BLaER1 treated with 17β-estradiol and CSF1 and Interleukin-3, amounts not matched to agents 10 nM and 100 nM (cell line): ENCODE data around the gene AFF3.
"Not testable (repeated sequence)": the region's sequence is repeated elsewhere in the genome, so short reads cannot be mapped to it uniquely, and the experiment has no call there.

ENCODE experiments used
- H3K27ac ChIP-seq, 11 experiments: shearing (Covaris generic); formaldehyde crosslinking; 2 replicates each; pipeline ENCODE4 v1.8.1; 2022
- H3K27me3 ChIP-seq, 11 experiments: shearing (Covaris generic); formaldehyde crosslinking; 2 replicates each; pipeline ENCODE4 v1.8.1; 2022
- H3K36me3 ChIP-seq, 11 experiments: shearing (Covaris generic); formaldehyde crosslinking; 2 replicates each; pipeline ENCODE4 v1.8.1; 2022
- H3K4me1 ChIP-seq, 10 experiments: shearing (Covaris generic); formaldehyde crosslinking; 2 replicates each; pipeline ENCODE4 v1.8.1; 2022
- H3K4me2 ChIP-seq, 11 experiments: shearing (Covaris generic); formaldehyde crosslinking; 2 replicates each; pipeline ENCODE4 v1.8.1; 2022
- H3K4me3 ChIP-seq, 10 experiments: shearing (Covaris generic); formaldehyde crosslinking; 2 replicates each; pipeline ENCODE4 v1.8.1; 2022
- H3K9ac ChIP-seq, 11 experiments: shearing (Covaris generic); formaldehyde crosslinking; 2 replicates each; pipeline ENCODE4 v1.8.1; 2022
- H3K9me3 ChIP-seq, 11 experiments: shearing (Covaris generic); formaldehyde crosslinking; replicated peaks in 1 of 11; 2 replicates each; pipeline ENCODE4 v1.8.1; 2022
- H4K20me1 ChIP-seq, 11 experiments: shearing (Covaris generic); formaldehyde crosslinking; 2 replicates each; pipeline ENCODE4 v1.8.1; 2022
- Cebpa-rat ChIP-seq, 11 experiments: shearing (Covaris generic); IDR thresholded peaks; 2 replicates each; pipeline ENCODE4 v1.8.1; 2022

The AFF3 gene

GRCh38 chr2:99663641-99664040, 478.7 kb downstream of the AFF3 start:
- Histone ChIP-seq H3K4me1 (peaks cover 0 to 10% (median 3%) of the 10 kb centered on the region in 10 experiments; a peak in 4 of 20 replicates), H3K4me2 (no peak overlapping the region), H3K9me3 (peaks cover 5 to 33% (median 26%) of the 10 kb centered on the region in 11 experiments; a peak in 20 of 22 replicates), H3K4me3 (no peak overlapping the region), H3K36me3 (peaks cover 0 to 35% (median 16%) of the 10 kb centered on the region in 11 experiments; a peak in 13 of 22 replicates), H3K27me3 (no peaks in the 10 kb centered on the region), H3K27ac (no peak overlapping the region), H3K9ac (no peak overlapping the region), H4K20me1 (no peaks in the 10 kb centered on the region)
- TF ChIP-seq Cebpa-rat (IDR thresholded peaks at IDR 0.05), result no peak

- peak overlapping the region in 1 of 11 experiments; percentile 7; a peak in 2 of 22 replicates for H3K4me2 ChIP-seq
- H3K4me3 ChIP-seq, result no peak overlapping the region
- no peaks in the 10 kb centered on the region for H4K20me1 ChIP-seq
- peaks cover 0 to 37% (median 16%) of the 10 kb centered on the region in 11 experiments; a peak in 13 of 22 replicates for H3K36me3 ChIP-seq
- no peak overlapping the region for H3K27ac ChIP-seq
- peaks cover 0 to 30% (median 22%) of the 10 kb centered on the region in 11 experiments; a peak in 16 of 22 replicates for H3K9me3 ChIP-seq
- H3K9ac ChIP-seq, result no peak overlapping the region
- H3K4me1 ChIP-seq, result peaks cover 0 to 10% (median 3%) of the 10 kb centered on the region in 10 experiments; a peak in 4 of 20 replicates
- no peak for TF ChIP-seq Cebpa-rat (IDR thresholded peaks at IDR 0.05)
- H3K27me3 ChIP-seq, result no peaks in the 10 kb centered on the region
Observed at GRCh38 chr2:99662761-99663341, 479.5 kb downstream of the AFF3 start.

GRCh38 chr2:99661761-99662160, 480.6 kb downstream of the AFF3 start:
- not testable (repeated sequence) for H3K27me3 ChIP-seq, H4K20me1 ChIP-seq, H3K4me3 ChIP-seq, H3K27ac ChIP-seq, H3K9ac ChIP-seq, H3K4me2 ChIP-seq
- Histone ChIP-seq H3K4me1 (peaks cover 0 to 14% (median 3%) of the 10 kb centered on the region in 10 experiments; a peak in 4 of 20 replicates), H3K36me3 (peaks cover 0 to 36% (median 14%) of the 10 kb centered on the region in 11 experiments; a peak in 12 of 22 replicates), H3K9me3 (peaks cover 0 to 22% (median 13%) of the 10 kb centered on the region in 11 experiments; a peak in 15 of 22 replicates)

- no peak for TF ChIP-seq Cebpa-rat (IDR thresholded peaks at IDR 0.05)
- Histone ChIP-seq H3K36me3 (peaks cover 0 to 28% (median 12%) of the 10 kb centered on the region in 11 experiments; a peak in 12 of 22 replicates), H3K9ac (no peak overlapping the region), H3K4me2 (peak overlapping the region in 2 of 11 experiments; percentile 21 to 27; a peak in 2 of 22 replicates), H3K4me3 (no peak overlapping the region), H3K27me3 (no peaks in the 10 kb centered on the region), H3K27ac (no peak overlapping the region), H3K9me3 (peaks cover 0 to 12% (median 9%) of the 10 kb centered on the region in 11 experiments; a peak in 12 of 22 replicates), H3K4me1 (peaks cover 0 to 14% (median 3%) of the 10 kb centered on the region in 10 experiments; a peak in 4 of 20 replicates), H4K20me1 (no peaks in the 10 kb centered on the region)
Observed at GRCh38 chr2:99660616-99661406, 481.6 kb downstream of the AFF3 start.

GRCh38 chr2:99659874-99660273, 482.5 kb downstream of the AFF3 start:
- H3K4me2 ChIP-seq, result no peak overlapping the region
- H3K9me3 ChIP-seq, result peaks cover 0 to 3% (median 2%) of the 10 kb centered on the region in 11 experiments; a peak in 6 of 22 replicates
- H3K4me3 ChIP-seq, result no peak overlapping the region
- H3K27ac ChIP-seq, result no peak overlapping the region
- H3K27me3 ChIP-seq, result no peaks in the 10 kb centered on the region
- peaks cover 0 to 20% (median 3%) of the 10 kb centered on the region in 11 experiments; a peak in 9 of 22 replicates for H3K36me3 ChIP-seq
- no peaks in the 10 kb centered on the region for H4K20me1 ChIP-seq
- no peak overlapping the region for H3K9ac ChIP-seq
- peaks cover 0 to 14% (median 3%) of the 10 kb centered on the region in 10 experiments; a peak in 4 of 20 replicates for H3K4me1 ChIP-seq
- TF ChIP-seq Cebpa-rat (IDR thresholded peaks at IDR 0.05), result no peak

GRCh38 chr2:99657691-99658258, 484.6 kb downstream of the AFF3 start:
- no peak for TF ChIP-seq Cebpa-rat (IDR thresholded peaks at IDR 0.05)
- Histone ChIP-seq H3K27ac (no peak overlapping the region), H3K9me3 (no peaks in the 10 kb centered on the region; a peak in 1 of 22 replicates), H3K9ac (no peak overlapping the region), H3K27me3 (no peaks in the 10 kb centered on the region), H3K4me3 (no peak overlapping the region), H3K36me3 (peaks cover 0 to 28% (median 0%) of the 10 kb centered on the region in 11 experiments; a peak in 4 of 22 replicates), H3K4me1 (peaks cover 0 to 16% (median 2%) of the 10 kb centered on the region in 10 experiments; a peak in 11 of 20 replicates), H3K4me2 (no peak overlapping the region), H4K20me1 (no peaks in the 10 kb centered on the region)

GRCh38 chr2:99656994-99657393, 485.4 kb downstream of the AFF3 start:
- Histone ChIP-seq H3K4me3 (no peak overlapping the region), H3K36me3 (peaks cover 0 to 28% (median 0%) of the 10 kb centered on the region in 11 experiments; a peak in 4 of 22 replicates), H3K4me1 (peaks cover 3 to 24% (median 8%) of the 10 kb centered on the region in 10 experiments; a peak in 19 of 20 replicates), H3K4me2 (no peak overlapping the region), H3K9me3 (no peaks in the 10 kb centered on the region; a peak in 1 of 22 replicates), H3K27ac (no peak overlapping the region), H4K20me1 (no peaks in the 10 kb centered on the region), H3K27me3 (no peaks in the 10 kb centered on the region), H3K9ac (no peak overlapping the region)
- no peak for TF ChIP-seq Cebpa-rat (IDR thresholded peaks at IDR 0.05)

GRCh38 chr2:99653433-99653832, 489.0 kb downstream of the AFF3 start:
- Histone ChIP-seq H4K20me1 (no peaks in the 10 kb centered on the region), H3K36me3 (peaks cover 0 to 21% (median 0%) of the 10 kb centered on the region in 11 experiments; a peak in 4 of 22 replicates), H3K9ac (no peak overlapping the region), H3K9me3 (no peaks in the 10 kb centered on the region; a peak in 1 of 22 replicates), H3K4me3 (no peak overlapping the region), H3K27ac (no peak overlapping the region), H3K4me2 (no peak overlapping the region), H3K4me1 (peaks cover 5 to 30% (median 14%) of the 10 kb centered on the region in 10 experiments; a peak in 19 of 20 replicates), H3K27me3 (no peaks in the 10 kb centered on the region)
- TF ChIP-seq Cebpa-rat (IDR thresholded peaks at IDR 0.05), result no peak
